IPS-18a (cell line): ENCODE data around the gene TRPT1.

Experiments used
- H3K27ac ChIP-seq: one replicate; pipeline ENCODE4 v1.5.1; 2013; ENCODE audit warnings: low read length
- H3K27me3 ChIP-seq: one replicate; pipeline ENCODE4 v1.6.1; 2013; ENCODE audit warnings: mild to moderate bottlenecking, low read length; ENCODE audit not compliant: control insufficient read depth, insufficient read depth
- H3K36me3 ChIP-seq: one replicate; pipeline ENCODE4 v1.6.1; 2013; ENCODE audit warnings: low read depth, low read length; ENCODE audit not compliant: control insufficient read depth
- H3K4me1 ChIP-seq: one replicate; pipeline ENCODE4 v1.6.1; 2013; ENCODE audit warnings: low read depth, low read length; ENCODE audit not compliant: control insufficient read depth
- H3K4me3 ChIP-seq: one replicate; pipeline ENCODE4 v1.5.1; 2013; ENCODE audit warnings: low read length
- H3K9ac ChIP-seq: one replicate; pipeline ENCODE4 v1.6.1; 2013; ENCODE audit warnings: mild to moderate bottlenecking, low read length, moderate library complexity
- H3K9me3 ChIP-seq: one replicate; pipeline ENCODE4 v1.6.1; 2013; ENCODE audit warnings: low read depth, low read length; ENCODE audit not compliant: control insufficient read depth

Gene TRPT1

GRCh38 chr11:64208086-64208795 lies 17.7 kb downstream of the TRPT1 start:
- H3K27ac ChIP-seq: no peak overlapping the region
- H3K4me3 ChIP-seq: no peak overlapping the region
- no peaks in the 10 kb centered on the region for H3K4me1 ChIP-seq
- H3K9ac ChIP-seq: no peak overlapping the region
- H3K27me3 ChIP-seq: no peaks in the 10 kb centered on the region
- H3K9me3 ChIP-seq: no peaks in the 10 kb centered on the region
- peaks cover 37% of the 10 kb centered on the region for H3K36me3 ChIP-seq

GRCh38 chr11:64207256-64208085 lies 18.5 kb downstream of the TRPT1 start:
- no peak overlapping the region for H3K27ac ChIP-seq
- H3K4me1 ChIP-seq: no peaks in the 10 kb centered on the region
- H3K36me3 ChIP-seq: peaks cover 44% of the 10 kb centered on the region
- no peaks in the 10 kb centered on the region for H3K27me3 ChIP-seq
- no peak overlapping the region for H3K9ac ChIP-seq
- H3K9me3 ChIP-seq: no peaks in the 10 kb centered on the region
- no peak overlapping the region for H3K4me3 ChIP-seq

- no peaks in the 10 kb centered on the region for H3K27me3 ChIP-seq
- no peak within 1 kb of the TSS for H3K4me3 ChIP-seq
- no peaks in the 10 kb centered on the region for H3K9me3 ChIP-seq
- H3K4me1 ChIP-seq: no peaks in the 10 kb centered on the region
- peaks cover 43% of the 10 kb centered on the region for H3K36me3 ChIP-seq
- no peak within 1 kb of the TSS for H3K9ac ChIP-seq
- no peak within 1 kb of the TSS for H3K27ac ChIP-seq
Measured at GRCh38 chr11:64206457-64207255, 19.3 kb downstream of the TRPT1 start, which contains the start of gene FERMT3. Gene FERMT3 (plus strand): TSS chr11:64206721. CDS start chr11:64207365, 644 bp downstream.

- H3K36me3 ChIP-seq: peaks cover 64% of the 10 kb centered on the region
- H3K27ac ChIP-seq: no peak overlapping the region
Measured at GRCh38 chr11:64204464-64204989, 21.5 kb downstream of the TRPT1 start.

GRCh38 chr11:64204080-64204440 lies 21.9 kb downstream of the TRPT1 start:
- no peak overlapping the region for H3K27ac ChIP-seq
- no peaks in the 10 kb centered on the region for H3K4me1 ChIP-seq
- H3K27me3 ChIP-seq: no peaks in the 10 kb centered on the region
- no peak overlapping the region for H3K4me3 ChIP-seq
- no peak overlapping the region for H3K9ac ChIP-seq
- H3K36me3 ChIP-seq: peaks cover 64% of the 10 kb centered on the region
- no peaks in the 10 kb centered on the region for H3K9me3 ChIP-seq

More at GRCh38 chr11:64204464-64204989, 21.5 kb downstream of the TRPT1 start:
- no peak overlapping the region for H3K4me3 ChIP-seq
- H3K27me3 ChIP-seq: no peaks in the 10 kb centered on the region
- no peaks in the 10 kb centered on the region for H3K4me1 ChIP-seq
- no peak overlapping the region for H3K9ac ChIP-seq
- no peaks in the 10 kb centered on the region for H3K9me3 ChIP-seq

GRCh38 chr11:64203421-64204079 lies 22.4 kb downstream of the TRPT1 start:
- H3K4me3 ChIP-seq: no peak overlapping the region
- peaks cover 68% of the 10 kb centered on the region for H3K36me3 ChIP-seq
- no peak overlapping the region for H3K9ac ChIP-seq
- H3K9me3 ChIP-seq: no peaks in the 10 kb centered on the region
- H3K27me3 ChIP-seq: no peaks in the 10 kb centered on the region
- no peak overlapping the region for H3K27ac ChIP-seq
- H3K4me1 ChIP-seq: no peaks in the 10 kb centered on the region

GRCh38 chr11:64202992-64203391 lies 23.0 kb downstream of the TRPT1 start:
- Histone ChIP-seq H3K27ac (no peak overlapping the region), H3K4me3 (no peak overlapping the region), H3K4me1 (no peaks in the 10 kb centered on the region), H3K27me3 (no peaks in the 10 kb centered on the region), H3K9ac (no peak overlapping the region), H3K36me3 (peaks cover 73% of the 10 kb centered on the region), H3K9me3 (no peaks in the 10 kb centered on the region)

GRCh38 chr11:64201543-64201942 lies 24.4 kb downstream of the TRPT1 start:
- no peak overlapping the region for H3K27ac ChIP-seq
- H3K4me1 ChIP-seq: no peaks in the 10 kb centered on the region
- no peak overlapping the region for H3K4me3 ChIP-seq
- no peaks in the 10 kb centered on the region for H3K27me3 ChIP-seq
- H3K9ac ChIP-seq: no peak overlapping the region
- H3K9me3 ChIP-seq: no peaks in the 10 kb centered on the region
- peaks cover 81% of the 10 kb centered on the region for H3K36me3 ChIP-seq

GRCh38 chr11:64198511-64198910 lies 27.5 kb downstream of the TRPT1 start:
- Histone ChIP-seq H3K4me1 (no peaks in the 10 kb centered on the region), H3K9ac (no peak overlapping the region), H3K36me3 (peaks cover 87% of the 10 kb centered on the region), H3K9me3 (no peaks in the 10 kb centered on the region), H3K4me3 (no peak overlapping the region), H3K27ac (no peak overlapping the region), H3K27me3 (no peaks in the 10 kb centered on the region)

GRCh38 chr11:64196626-64197025 lies 29.4 kb downstream of the TRPT1 start:
- no peak overlapping the region for H3K9ac ChIP-seq
- no peaks in the 10 kb centered on the region for H3K9me3 ChIP-seq
- H3K27me3 ChIP-seq: no peaks in the 10 kb centered on the region
- no peak overlapping the region for H3K4me3 ChIP-seq
- H3K27ac ChIP-seq: no peak overlapping the region
- H3K36me3 ChIP-seq: peaks cover 84% of the 10 kb centered on the region
- H3K4me1 ChIP-seq: no peaks in the 10 kb centered on the region

- no peaks in the 10 kb centered on the region for H3K27me3 ChIP-seq
- H3K27ac ChIP-seq: no peak overlapping the region
- H3K4me1 ChIP-seq: peaks cover 4% of the 10 kb centered on the region
- H3K36me3 ChIP-seq: peaks cover 58% of the 10 kb centered on the region
- no peaks in the 10 kb centered on the region for H3K9me3 ChIP-seq
- H3K9ac ChIP-seq: no peak overlapping the region
- no peak overlapping the region for H3K4me3 ChIP-seq
Measured at GRCh38 chr11:64192434-64192833, 33.6 kb downstream of the TRPT1 start.
